Spleen (tissue), 11 donors: ENCODE measurements around the gene SRI. TPM values are rescaled to one million over a fixed set of nuclear protein-coding genes. Genes with fewer than 3 reads are reported as not detected.

Source experiments
- DNase-seq: peaks from one replicate; pipeline ENCODE4 v3.0.0-alpha.2; 2020
- H3K27ac ChIP-seq, 8 donors: fragments of 200-600 bp; sonication (generic) in 7 of 8; 1 replicate in 4 of 8; 2 replicates in 4 of 8; pipeline versions ENCODE4 v1.5.0 to v1.8.0; 2016 to 2021; ENCODE audit warnings: inconsistent platforms in 4 of 8, mild to moderate bottlenecking in 4 of 8, moderate library complexity in 1 of 8
- H3K27me3 ChIP-seq, 7 donors: fragments of 200-600 bp; sonication (generic) in 6 of 7; replicated peaks in 1 of 7; 1 replicate in 4 of 7; 2 replicates in 3 of 7; pipeline versions ENCODE4 v1.5.0 to v1.8.0; 2016 to 2021; ENCODE audit warnings: inconsistent platforms in 3 of 7, mild to moderate bottlenecking in 1 of 7
- H3K36me3 ChIP-seq, 6 donors: fragments of 200-600 bp; sonication (generic) in 5 of 6; 1 replicate in 4 of 6; 2 replicates in 2 of 6; pipeline versions ENCODE4 v1.5.0 to v1.8.0; 2016 to 2021; ENCODE audit warnings: inconsistent platforms in 2 of 6
- H3K4me1 ChIP-seq, 6 donors: fragments of 200-600 bp; sonication (generic) in 5 of 6; 1 replicate in 3 of 6; 2 replicates in 3 of 6; pipeline versions ENCODE4 v1.5.0 to v1.8.0; 2016 to 2021; ENCODE audit warnings: inconsistent platforms in 3 of 6
- H3K4me3 ChIP-seq, 8 donors: fragments of 200-600 bp; sonication (generic) in 7 of 8; 1 replicate in 4 of 8; 2 replicates in 4 of 8; pipeline versions ENCODE4 v1.5.0 to v1.8.0; 2016 to 2021; ENCODE audit warnings: inconsistent platforms in 4 of 8, mild to moderate bottlenecking in 4 of 8, moderate library complexity in 2 of 8
- H3K9me3 ChIP-seq, 8 donors: fragments of 200-600 bp; sonication (generic) in 7 of 8; 1 replicate in 4 of 8; 2 replicates in 4 of 8; pipeline versions ENCODE4 v1.5.0 to v1.8.0; 2016 to 2021; ENCODE audit warnings: inconsistent platforms in 4 of 8
- CTCF ChIP-seq, 11 experiments: fragments of 200-600 bp in 7 of 11; fragments of 450-650 bp in 4 of 11; sonication (generic) in 4 of 11; IDR thresholded peaks in 8 of 11; conservative IDR thresholded peaks in 3 of 11; 1 replicate in 7 of 11; 2 replicates in 4 of 11; pipeline versions ENCODE4 v1.4.0 to v1.8.0; 2016 to 2021; ENCODE audit warnings: antibody characterized with exemption in 11 of 11, inconsistent platforms in 4 of 11, mild to moderate bottlenecking in 1 of 11
- POLR2A ChIP-seq, 3 donors: fragments of 450-650 bp; IDR thresholded peaks; one replicate each; pipeline ENCODE4 v1.5.1; 2017; ENCODE audit warnings: antibody characterized with exemption in 3 of 3, mild to moderate bottlenecking in 1 of 3
- POLR2AphosphoS5 ChIP-seq, 3 donors: sonication (generic); formaldehyde crosslinking; IDR thresholded peaks; one replicate each; pipeline ENCODE4 v1.5.1; 2017; ENCODE audit warnings: antibody characterized with exemption in 3 of 3
- WGBS, 5 donors: extraction: QIAGEN DNeasy Blood & Tissue Kit in 3 of 5; methylation state at CpG; one replicate each; pipeline versions ENCODE4 v1.1.5 to v1.1.7; 2013 to 2018; 5-methylcytosine and 5-hydroxymethylcytosine counted together
- intact Hi-C: fragments of 100-400 bp; cut with DNase I; formaldehyde crosslinking; loops from one replicate; pipeline ENCODE4 v1.15.0; 2023; ENCODE audit warnings: low total_unique reads
- polyA plus RNA-seq, 3 donors: library from polyadenylated mRNA; stranded (reverse); fragments of 200-250 nt; gene quantifications; one replicate each; pipeline ENCODE4 v1.2.1, GENCODE V29; 2013
- total RNA-seq, 7 donors: library from RNA; depleted of rRNA in 3 of 7; stranded (reverse); fragments of >200 nt in 3 of 7; fragmentation: NEBNext Ultra II Directional in 4 of 7; extraction: Animal tissue kit (Norgen Biotek cat#: 25700) in 4 of 7; gene quantifications; one replicate each; pipeline versions ENCODE4 v1.1.0 to v1.2.1, GENCODE V29; 2016 to 2021
- donor health status: healthy with polysubstance abuse.
- donor health status: DM: no; HTN: no; CAD: no; lungs with moderate emphysema.
- donor health status: DM: no; HTN: no; CAD: no.
- donor health status: Bipolar disorder and iron deficiency.
- donor health status: healthy.
- donor health status: DM: no; HTN: no; CAD: no.
- donor health status: DM: yes; HTN: yes; CAD: no.

The SRI gene
- total and polyA plus RNA-seq, 10 donors: 48.4 to 88.3 (median 63.1) TPM

GRCh38 chr7:88202278-88202677, 17.6 kb downstream of the SRI start:
- 58 to 83% (median 76%) methylated on average over 5 of the region's 5 CpGs for WGBS, 5 donors
- no peak overlapping the region for H3K27ac ChIP-seq
- H3K27me3 ChIP-seq: no peaks in the 10 kb centered on the region
- no peaks in the 10 kb centered on the region for H3K4me1 ChIP-seq
- peaks cover 4 to 67% (median 42%) of the 10 kb centered on the region in 6 donors for H3K36me3 ChIP-seq
- no peak for TF ChIP-seq POLR2AphosphoS5 (IDR thresholded peaks at IDR 0.05)
- no peak for TF ChIP-seq CTCF (IDR thresholded peaks at IDR 0.05 in 8 of 11, conservative IDR thresholded peaks at IDR 0.05 in 3 of 11)
- TF ChIP-seq POLR2A (IDR thresholded peaks at IDR 0.05): no peak
- H3K4me3 ChIP-seq: no peak overlapping the region
- DNase-seq: no peak
- intact Hi-C loops: no loop called here
- H3K9me3 ChIP-seq: no peaks in the 10 kb centered on the region

- Histone ChIP-seq H3K36me3 (peaks cover 4 to 61% (median 32%) of the 10 kb centered on the region in 6 donors), H3K4me3 (no peak overlapping the region), H3K27me3 (no peaks in the 10 kb centered on the region), H3K27ac (no peak overlapping the region), H3K4me1 (no peaks in the 10 kb centered on the region), H3K9me3 (no peaks in the 10 kb centered on the region)
- TF ChIP-seq POLR2A (IDR thresholded peaks at IDR 0.05) (no peak), POLR2AphosphoS5 (IDR thresholded peaks at IDR 0.05) (no peak), CTCF (IDR thresholded peaks at IDR 0.05 in 8 of 11, conservative IDR thresholded peaks at IDR 0.05 in 3 of 11) (no peak)
- DNase-seq: no peak
- intact Hi-C loops: no loop called here
These were observed 18.5 kb downstream of the SRI start for GRCh38 chr7:88201305-88201704.

- no peaks in the 10 kb centered on the region for H3K9me3 ChIP-seq
- H3K27me3 ChIP-seq: no peaks in the 10 kb centered on the region
- no peaks in the 10 kb centered on the region for H3K4me1 ChIP-seq
- intact Hi-C loops: no loop called here
- 84 to 93% (median 90%) methylated on average over 4 of the region's 4 CpGs for WGBS, 5 donors
- H3K27ac ChIP-seq: no peak overlapping the region
- no peak for DNase-seq
- H3K36me3 ChIP-seq: peaks cover 4 to 56% (median 28%) of the 10 kb centered on the region in 6 donors
- H3K4me3 ChIP-seq: no peak overlapping the region
- no peak for TF ChIP-seq CTCF (IDR thresholded peaks at IDR 0.05 in 8 of 11, conservative IDR thresholded peaks at IDR 0.05 in 3 of 11)
These were observed 19.0 kb downstream of the SRI start for GRCh38 chr7:88200789-88201188.

GRCh38 chr7:88200261-88200660, 19.6 kb downstream of the SRI start:
- Histone ChIP-seq H3K36me3 (peaks cover 4 to 51% (median 23%) of the 10 kb centered on the region in 6 donors), H3K9me3 (no peaks in the 10 kb centered on the region), H3K4me3 (no peak overlapping the region), H3K27ac (no peak overlapping the region), H3K4me1 (no peaks in the 10 kb centered on the region), H3K27me3 (no peaks in the 10 kb centered on the region)
- 91 to 95% (median 93%) methylated on average over 3 of the region's 3 CpGs for WGBS, 5 donors
- DNase-seq: no peak
- TF ChIP-seq POLR2AphosphoS5 (IDR thresholded peaks at IDR 0.05) (no peak), CTCF (IDR thresholded peaks at IDR 0.05 in 8 of 11, conservative IDR thresholded peaks at IDR 0.05 in 3 of 11) (no peak), POLR2A (IDR thresholded peaks at IDR 0.05) (no peak)
- intact Hi-C loops: no loop called here
